Mesenchymal stem cell (in vitro differentiated cells and primary cell): ENCODE results near the gene PLAC9.

Experiments
- DNase-seq: peaks from one replicate; pipeline ENCODE4 v3.0.0-alpha.2; 2013
- H2AFZ ChIP-seq: one replicate; pipeline ENCODE4 v1.6.1; 2013; ENCODE audit warnings: low read depth, mild to moderate bottlenecking, control low read depth, inconsistent platforms, low read length, moderate library complexity
- H2AK5ac ChIP-seq: 2 replicates; pipeline ENCODE4 v1.6.1; 2013; ENCODE audit warnings: low read length, moderate library complexity, mild to moderate bottlenecking, inconsistent platforms; ENCODE audit not compliant: severe bottlenecking
- H2BK120ac ChIP-seq: one replicate; pipeline ENCODE4 v1.6.1; 2013; ENCODE audit warnings: low read depth, mild to moderate bottlenecking, inconsistent platforms, low read length, moderate library complexity
- H2BK12ac ChIP-seq, 2 experiments: one replicate each; pipeline ENCODE4 v1.6.1; 2013; ENCODE audit warnings: inconsistent platforms in 2 of 2, low read length in 2 of 2, mild to moderate bottlenecking in 2 of 2, moderate library complexity in 2 of 2, control low read depth in 1 of 2
- H2BK15ac ChIP-seq: one replicate; pipeline ENCODE4 v1.6.1; 2013; ENCODE audit warnings: mild to moderate bottlenecking, low read depth, inconsistent platforms; ENCODE audit not compliant: poor library complexity, severe bottlenecking
- H2BK5ac ChIP-seq: 2 replicates; pipeline ENCODE4 v1.6.1; 2013; ENCODE audit warnings: low read depth, mild to moderate bottlenecking, low read length, control low read depth, inconsistent platforms; ENCODE audit not compliant: poor library complexity, severe bottlenecking
- H3K14ac ChIP-seq, 2 experiments: one replicate each; pipeline ENCODE4 v1.6.1; 2013; ENCODE audit warnings: inconsistent platforms in 2 of 2, low read length in 2 of 2, control low read depth in 1 of 2, mild to moderate bottlenecking in 1 of 2, moderate library complexity in 1 of 2
- H3K18ac ChIP-seq, 2 experiments: one replicate each; pipeline ENCODE4 v1.6.1; 2013; ENCODE audit warnings: inconsistent platforms in 2 of 2, low read length in 2 of 2, control low read depth in 1 of 2, low read depth in 1 of 2, mild to moderate bottlenecking in 1 of 2
- H3K23ac ChIP-seq, 2 experiments: one replicate each; pipeline ENCODE4 v1.6.1; 2013; ENCODE audit warnings: inconsistent platforms in 2 of 2, low read length in 2 of 2, mild to moderate bottlenecking in 2 of 2, moderate library complexity in 2 of 2, control low read depth in 1 of 2
- H3K27ac ChIP-seq: 2 replicates; pipeline ENCODE4 v1.5.1; 2013; ENCODE audit warnings: mild to moderate bottlenecking, moderate library complexity, low read length, control low read depth, inconsistent platforms; ENCODE audit not compliant: poor library complexity, severe bottlenecking
- H3K27me3 ChIP-seq, 2 experiments: 2 replicates each; pipeline versions ENCODE4 v1.6.1 to v1.7.0; 2013; ENCODE audit warnings: low read length in 2 of 2, mild to moderate bottlenecking in 2 of 2, moderate library complexity in 2 of 2, control low read depth in 1 of 2, inconsistent platforms in 1 of 2; ENCODE audit not compliant: control insufficient read depth in 1 of 2, insufficient read depth in 1 of 2
- H3K36me3 ChIP-seq, 2 experiments: 2 replicates each; pipeline versions ENCODE4 v1.6.1 to v1.7.0; 2013; ENCODE audit warnings: low read length in 2 of 2, control low read depth in 1 of 2, inconsistent platforms in 1 of 2, low read depth in 1 of 2, mild to moderate bottlenecking in 1 of 2; ENCODE audit not compliant: insufficient read depth in 2 of 2, control insufficient read depth in 1 of 2
- H3K4ac ChIP-seq, 2 experiments: one replicate each; pipeline ENCODE4 v1.6.1; 2013; ENCODE audit warnings: inconsistent platforms in 2 of 2, low read length in 2 of 2, mild to moderate bottlenecking in 2 of 2, moderate library complexity in 2 of 2, control low read depth in 1 of 2, low read depth in 1 of 2
- H3K4me1 ChIP-seq: 2 replicates; pipeline ENCODE4 v1.6.1; 2013; ENCODE audit warnings: low read depth, low read length, control low read depth; ENCODE audit not compliant: control insufficient read depth, insufficient read depth
- H3K4me2 ChIP-seq: 2 replicates; pipeline ENCODE4 v1.6.1; 2013; ENCODE audit warnings: low read length, mild to moderate bottlenecking, inconsistent platforms; ENCODE audit not compliant: poor library complexity, severe bottlenecking
- H3K4me3 ChIP-seq, 2 experiments: 2 replicates each; pipeline versions ENCODE4 v1.5.1 to v1.7.0; 2013; ENCODE audit warnings: low read length in 2 of 2, mild to moderate bottlenecking in 2 of 2, control low read depth in 1 of 2, low read depth in 1 of 2; ENCODE audit not compliant: insufficient read depth in 1 of 2
- H3K79me1 ChIP-seq: replicated peaks from 2 replicates; pipeline ENCODE4 v1.6.1; 2013; ENCODE audit warnings: mild to moderate bottlenecking, control low read depth, low read length, inconsistent platforms; ENCODE audit not compliant: poor library complexity, severe bottlenecking
- H3K9ac ChIP-seq: 2 replicates; pipeline ENCODE4 v1.7.0; 2013; ENCODE audit warnings: mild to moderate bottlenecking, low read length, moderate library complexity
- H3K9me3 ChIP-seq: 2 replicates; pipeline ENCODE4 v1.7.0; 2013; ENCODE audit warnings: mild to moderate bottlenecking, low read length; ENCODE audit not compliant: control insufficient read depth
- H4K8ac ChIP-seq: one replicate; pipeline ENCODE4 v1.6.1; 2013; ENCODE audit warnings: inconsistent platforms, mild to moderate bottlenecking, low read length, moderate library complexity
- H4K91ac ChIP-seq: one replicate; pipeline ENCODE4 v1.6.1; 2013; ENCODE audit warnings: mild to moderate bottlenecking, low read length, inconsistent platforms
- WGBS: methylation state at CpG from one replicate; pipeline ENCODE4 v1.1.7; 2013; ENCODE audit warnings: mixed read lengths; 5-methylcytosine and 5-hydroxymethylcytosine counted together

Gene PLAC9

DNA sequence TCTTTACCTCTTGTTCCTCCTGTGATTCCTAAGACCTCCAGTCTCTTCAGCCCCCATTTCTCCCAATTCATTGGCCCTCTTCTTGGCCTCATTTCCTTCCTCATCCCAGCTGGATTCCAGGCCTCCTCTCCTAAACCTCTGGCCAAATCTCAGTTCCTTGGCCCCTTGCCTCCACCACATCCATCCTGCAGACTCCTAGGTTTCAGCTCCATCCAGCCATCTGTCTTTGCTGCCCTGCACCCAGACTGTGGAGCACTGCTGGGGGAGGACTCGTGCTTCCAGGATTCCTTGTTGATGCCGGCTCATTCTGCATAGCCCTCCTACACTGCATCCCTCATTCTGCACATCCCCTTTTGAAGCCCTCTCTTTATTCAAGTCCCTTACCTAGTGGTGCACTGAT is 6.7 kb downstream of the PLAC9 start:
- no peak overlapping the region for H3K14ac ChIP-seq
- no peak overlapping the region for H3K23ac ChIP-seq
- H3K36me3 ChIP-seq = peaks cover 0 to 26% of the 10 kb centered on the region in 2 experiments
- H3K9ac ChIP-seq = no peak overlapping the region
- WGBS = 97% methylated on average over 2 of the region's 2 CpGs
- H3K27me3 ChIP-seq = no peaks in the 10 kb centered on the region
- H3K27ac ChIP-seq = no peak overlapping the region
- no peak overlapping the region for H2BK15ac ChIP-seq
- no peak overlapping the region for H2BK5ac ChIP-seq
- no peaks in the 10 kb centered on the region for H3K9me3 ChIP-seq
- H2BK120ac ChIP-seq = no peak overlapping the region
- no peak for DNase-seq
- H4K8ac ChIP-seq = no peak overlapping the region
- no peak overlapping the region for H2BK12ac ChIP-seq
- no peaks in the 10 kb centered on the region for H3K79me1 ChIP-seq
- no peak overlapping the region for H3K4ac ChIP-seq
- H3K4me2 ChIP-seq = no peak overlapping the region
- no peak overlapping the region for H2AK5ac ChIP-seq
- H4K91ac ChIP-seq = no peak overlapping the region
- H3K18ac ChIP-seq = no peak overlapping the region
- H2AFZ ChIP-seq = no peak overlapping the region
- H3K4me3 ChIP-seq = no peak overlapping the region
- peaks cover 4% of the 10 kb centered on the region for H3K4me1 ChIP-seq

DNA sequence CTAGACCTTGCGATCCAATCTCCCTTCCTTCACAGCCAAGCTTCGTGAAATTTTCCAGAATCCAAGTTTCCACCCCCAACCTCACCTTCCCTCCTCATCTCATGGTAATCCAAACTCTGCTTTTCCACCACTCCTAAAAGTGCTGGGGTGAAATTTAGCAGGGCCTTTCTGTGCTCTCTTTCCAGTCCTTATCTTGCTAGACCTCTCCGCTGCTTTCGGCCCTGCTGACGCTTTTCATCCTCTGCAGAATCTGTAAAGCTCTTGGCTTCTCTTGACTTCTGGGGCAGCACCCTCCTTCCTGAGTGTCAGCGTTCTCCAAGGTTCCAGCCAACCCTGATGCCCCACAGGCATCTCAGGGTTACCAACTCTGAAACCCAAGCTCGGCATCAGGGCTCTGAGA is 7.7 kb downstream of the PLAC9 start:
- Histone ChIP-seq H2AK5ac (no peak overlapping the region), H3K4ac (no peak overlapping the region), H2BK5ac (no peak overlapping the region), H3K9ac (no peak overlapping the region), H2BK120ac (no peak overlapping the region), H4K8ac (no peak overlapping the region), H3K4me2 (no peak overlapping the region), H3K18ac (no peak overlapping the region), H2BK15ac (no peak overlapping the region), H2BK12ac (no peak overlapping the region), H3K4me3 (no peak overlapping the region), H4K91ac (no peak overlapping the region), H3K23ac (no peak overlapping the region), H3K14ac (no peak overlapping the region), H3K27ac (no peak overlapping the region), H2AFZ (no peak overlapping the region), H3K36me3 (peaks cover 0 to 26% of the 10 kb centered on the region in 2 experiments), H3K79me1 (no peaks in the 10 kb centered on the region), H3K9me3 (no peaks in the 10 kb centered on the region), H3K4me1 (peaks cover 6% of the 10 kb centered on the region), H3K27me3 (no peaks in the 10 kb centered on the region)
- DNase-seq = no peak
- 97% methylated on average over 7 of the region's 7 CpGs for WGBS

DNA sequence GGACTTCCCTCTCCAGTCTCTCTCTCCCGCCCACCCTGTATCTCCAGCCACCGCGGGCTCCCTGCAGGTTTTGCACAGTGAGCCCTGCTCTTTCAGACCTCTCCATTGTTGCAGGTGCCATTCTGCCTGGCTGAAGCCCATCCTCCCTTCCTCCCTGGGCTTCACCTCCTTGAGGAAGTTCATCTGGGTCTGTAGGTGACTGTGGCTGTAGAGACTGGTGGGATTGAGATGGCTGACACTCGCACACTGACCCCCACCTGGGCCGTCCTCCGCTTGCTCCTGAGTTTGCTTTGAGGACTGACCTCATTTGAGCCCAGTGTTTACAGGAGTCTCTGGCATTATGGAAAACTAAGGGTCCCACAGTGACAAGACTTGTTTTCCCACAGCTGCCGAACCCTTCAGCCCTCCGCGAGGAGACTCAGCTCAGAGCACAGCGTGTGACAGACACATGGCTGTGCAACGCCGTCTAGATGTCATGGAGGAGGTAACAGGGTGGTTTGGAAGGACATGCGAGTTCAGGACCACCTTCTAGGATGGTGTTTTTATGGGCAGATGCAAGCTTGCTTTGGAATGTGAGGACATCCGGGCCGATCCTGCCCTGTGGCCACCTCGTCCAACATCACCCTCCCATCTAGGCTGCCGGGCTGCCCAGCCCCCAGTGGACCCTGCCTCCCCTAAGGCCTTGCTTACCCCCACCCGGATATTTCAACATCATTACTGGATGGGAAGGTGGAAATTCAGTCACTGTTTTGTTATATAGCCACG is 9.3 kb downstream of the PLAC9 start:
- Histone ChIP-seq H3K36me3 (peaks cover 0 to 28% of the 10 kb centered on the region in 2 experiments), H3K4me1 (peaks cover 4% of the 10 kb centered on the region), H2BK12ac (no peak overlapping the region), H3K9me3 (no peaks in the 10 kb centered on the region), H3K14ac (no peak overlapping the region), H3K79me1 (no peaks in the 10 kb centered on the region), H2BK15ac (no peak overlapping the region), H3K23ac (no peak overlapping the region), H3K4ac (no peak overlapping the region), H4K91ac (no peak overlapping the region), H2AFZ (no peak overlapping the region), H3K9ac (peak overlapping the region; percentile 59), H3K27me3 (no peaks in the 10 kb centered on the region), H3K4me3 (no peak overlapping the region), H3K18ac (no peak overlapping the region), H3K27ac (no peak overlapping the region), H3K4me2 (no peak overlapping the region), H4K8ac (no peak overlapping the region), H2AK5ac (no peak overlapping the region), H2BK120ac (no peak overlapping the region), H2BK5ac (no peak overlapping the region)
- DNase-seq = no peak
- 89% methylated on average over 15 of the region's 19 CpGs for WGBS

DNA sequence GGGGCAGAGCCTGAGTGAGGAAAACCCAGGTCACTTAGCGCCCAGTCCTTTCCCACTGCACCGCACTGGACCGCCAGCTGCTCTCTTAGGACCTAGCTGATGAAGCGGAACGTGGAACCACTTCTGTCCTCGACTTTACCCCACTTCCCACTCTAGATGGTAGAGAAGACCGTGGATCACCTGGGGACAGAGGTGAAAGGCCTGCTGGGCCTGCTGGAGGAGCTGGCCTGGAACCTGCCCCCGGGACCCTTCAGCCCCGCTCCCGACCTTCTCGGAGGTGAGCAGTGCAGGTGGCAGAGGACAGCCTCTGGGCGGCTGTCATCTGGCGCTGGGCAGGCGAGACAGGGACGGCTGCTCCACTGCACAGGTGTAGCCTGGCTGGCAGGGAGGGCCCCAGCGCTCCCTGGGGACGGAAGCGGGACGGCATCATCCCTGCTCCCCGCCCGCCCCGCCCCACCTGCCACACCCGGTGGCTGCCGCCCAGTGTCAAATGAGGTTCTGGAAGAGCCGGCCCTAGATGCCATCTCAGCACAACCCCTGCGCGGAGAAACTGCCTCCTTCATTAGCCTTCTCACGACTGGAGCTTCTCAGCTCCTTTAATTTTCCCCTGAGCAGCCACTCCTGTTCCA is 11.7 kb downstream of the PLAC9 start:
- H3K14ac ChIP-seq = no peak overlapping the region
- DNase-seq = no peak
- H3K9ac ChIP-seq = peak overlapping the region; percentile 42
- H3K27ac ChIP-seq = no peak overlapping the region
- no peaks in the 10 kb centered on the region for H3K79me1 ChIP-seq
- no peak overlapping the region for H2AK5ac ChIP-seq
- H3K9me3 ChIP-seq = peaks cover 5% of the 10 kb centered on the region
- peak overlapping the region in 1 of 2 experiments; percentile 18 for H2BK12ac ChIP-seq
- H3K4me2 ChIP-seq = no peak overlapping the region
- peak overlapping the region; percentile 59 for H4K91ac ChIP-seq
- no peak overlapping the region for H2AFZ ChIP-seq
- H3K18ac ChIP-seq = peak overlapping the region; percentile 29 to 41
- 75% methylated on average over 28 of the region's 28 CpGs for WGBS
- no peak overlapping the region for H3K23ac ChIP-seq
- H2BK15ac ChIP-seq = no peak overlapping the region
- no peak overlapping the region for H3K4me3 ChIP-seq
- H2BK120ac ChIP-seq = no peak overlapping the region
- peaks cover 12 to 47% of the 10 kb centered on the region in 2 experiments for H3K36me3 ChIP-seq
- peak overlapping the region; percentile 70 for H4K8ac ChIP-seq
- H2BK5ac ChIP-seq = no peak overlapping the region
- H3K4me1 ChIP-seq = peaks cover 4% of the 10 kb centered on the region
- no peaks in the 10 kb centered on the region for H3K27me3 ChIP-seq
- peak overlapping the region; percentile 8 to 49 for H3K4ac ChIP-seq
